GM21619 (cell line): ENCODE measurements around the gene GALNT14.
A peak's percentile ranks its signal among the peaks of the same experiment; 100 is the strongest.

Experiments used
- ATAC-seq: cut with Tn5 transposase; IDR thresholded peaks from one replicate; pipeline ENCODE4 v1.9.1; 2021; ENCODE audit not compliant: unreplicated experiment

The GALNT14 gene

DNA sequence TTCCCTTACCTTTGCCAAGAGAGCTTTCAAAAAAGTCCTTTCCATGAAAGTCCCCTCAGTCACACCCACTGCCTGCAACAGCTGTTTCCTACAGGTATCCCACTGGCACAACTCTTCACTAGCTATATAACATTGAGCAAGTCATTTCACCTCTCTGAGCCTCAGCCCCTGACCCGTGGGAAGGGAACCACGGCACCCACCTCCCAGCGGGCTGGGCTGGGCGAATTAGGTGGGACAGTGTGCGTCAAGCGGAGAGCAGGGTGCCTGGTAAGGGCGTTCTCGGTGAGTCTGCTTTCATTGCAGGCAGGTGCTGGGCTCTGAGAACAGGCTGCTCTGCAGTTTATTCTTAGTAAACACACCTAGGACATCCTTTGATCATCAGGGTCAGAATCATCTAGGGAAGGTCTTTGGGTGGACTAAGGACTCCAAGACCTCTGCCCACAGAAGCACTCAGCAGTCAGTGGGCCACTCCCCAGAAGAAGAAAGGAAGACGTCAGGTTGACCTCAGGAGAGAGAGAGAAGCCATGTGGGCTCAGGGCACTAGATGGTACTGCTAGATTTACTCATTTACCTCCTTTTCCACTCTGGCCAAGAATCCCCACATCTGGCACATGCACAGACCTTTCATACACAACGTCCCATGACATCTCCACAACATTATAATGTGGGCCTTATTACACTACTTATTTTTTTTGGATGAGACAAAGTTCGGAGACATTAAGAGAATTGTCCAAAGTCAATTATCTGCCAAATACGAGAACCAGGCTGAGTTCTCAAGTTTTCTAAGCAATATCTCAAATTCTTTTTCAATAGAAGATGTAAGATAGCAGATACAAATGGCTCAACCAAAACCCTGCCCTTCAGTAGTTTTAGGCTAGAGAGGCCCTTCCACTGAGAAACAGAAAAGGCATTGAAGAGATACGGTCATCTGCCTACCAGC, 79.9 kb downstream of the GALNT14 start:
- ATAC-seq = no peak

- ATAC-seq = no peak
These were observed 80.5 kb downstream of the GALNT14 start for GRCh38 chr2:31057691-31058090.

GRCh38 chr2:31055938-31056337, 82.3 kb downstream of the GALNT14 start:
- no peak for ATAC-seq

DNA sequence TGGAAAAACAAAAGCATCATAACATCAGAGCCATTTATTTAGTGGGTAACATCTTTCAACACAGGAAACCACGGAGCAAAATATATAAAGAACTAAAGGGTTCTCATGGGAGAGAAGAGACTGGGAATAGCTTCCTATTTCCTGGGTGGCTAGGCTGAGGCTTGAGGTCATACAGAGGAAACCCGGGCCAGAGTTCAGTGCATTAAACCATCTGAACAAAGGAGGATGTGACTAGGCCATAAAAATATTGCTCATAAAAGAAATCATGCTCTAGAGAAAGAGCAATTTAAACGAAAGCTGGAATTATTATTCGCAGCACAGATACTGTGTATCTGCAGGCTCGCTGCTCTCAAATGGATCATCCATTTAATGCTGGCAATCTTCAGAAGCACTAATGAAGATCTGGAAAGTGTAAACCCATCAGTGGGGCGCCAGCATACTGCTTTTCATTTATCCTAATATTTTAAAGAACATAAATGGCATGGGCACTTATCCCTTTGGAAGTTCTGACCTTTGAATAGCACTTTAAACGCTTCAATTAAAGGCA, 83.3 kb downstream of the GALNT14 start:
- no peak for ATAC-seq

GRCh38 chr2:31053929-31054782, 84.1 kb downstream of the GALNT14 start:
- ATAC-seq = no peak

- no peak for ATAC-seq
These were observed 86.0 kb downstream of the GALNT14 start for GRCh38 chr2:31052284-31052683.

GRCh38 chr2:31051258-31052140, 86.7 kb downstream of the GALNT14 start:
- no peak for ATAC-seq

- no peak for ATAC-seq
These were observed 88.2 kb downstream of the GALNT14 start for GRCh38 chr2:31049916-31050588.

DNA sequence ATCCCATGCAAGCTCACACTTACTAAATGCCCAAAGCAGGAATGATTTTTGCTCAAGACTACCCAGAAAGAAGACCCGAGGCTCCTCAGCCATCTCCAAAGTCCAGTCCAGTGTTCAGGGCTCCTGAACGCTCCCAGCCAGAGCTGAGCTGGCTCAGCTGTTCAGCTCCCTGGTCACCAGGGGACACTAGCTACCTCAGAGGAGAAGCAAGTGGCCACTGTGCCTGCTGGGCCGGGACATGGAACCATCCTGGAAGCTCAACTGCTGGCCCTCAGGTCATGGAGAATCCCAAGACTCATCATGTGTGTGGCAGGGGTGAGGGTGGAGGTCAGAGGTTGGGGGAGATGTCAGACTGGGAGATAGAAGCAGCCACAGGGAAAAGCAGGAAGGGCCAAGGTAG, 89.0 kb downstream of the GALNT14 start:
- no peak for ATAC-seq

- no peak for ATAC-seq
These were observed 90.6 kb downstream of the GALNT14 start for GRCh38 chr2:31047599-31047998.

- ATAC-seq = no peak
These were observed 99.9 kb downstream of the GALNT14 start for GRCh38 chr2:31038385-31038784.

- ATAC-seq = no peak
These were observed 101.2 kb downstream of the GALNT14 start for GRCh38 chr2:31037058-31037457.

DNA sequence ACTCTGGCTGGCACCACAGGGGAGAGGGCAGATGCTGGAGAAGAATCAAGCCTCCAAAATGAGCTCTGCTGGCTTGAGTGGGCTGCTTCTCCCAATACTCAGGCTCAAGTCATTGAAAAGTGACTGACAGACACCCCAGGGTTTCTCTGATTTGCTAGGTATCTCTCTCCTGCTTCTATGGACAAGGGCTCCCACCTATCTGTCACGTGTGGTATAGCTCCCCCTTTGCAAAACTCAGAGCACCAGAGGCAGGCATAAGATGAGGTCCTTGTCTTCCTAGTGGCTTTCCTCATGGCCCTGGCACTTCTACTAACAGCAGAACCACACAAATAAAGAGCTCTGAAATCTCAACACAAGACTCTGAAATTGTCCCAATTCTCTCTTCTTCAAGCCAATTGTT, 105.2 kb downstream of the GALNT14 start:
- no peak for ATAC-seq

DNA sequence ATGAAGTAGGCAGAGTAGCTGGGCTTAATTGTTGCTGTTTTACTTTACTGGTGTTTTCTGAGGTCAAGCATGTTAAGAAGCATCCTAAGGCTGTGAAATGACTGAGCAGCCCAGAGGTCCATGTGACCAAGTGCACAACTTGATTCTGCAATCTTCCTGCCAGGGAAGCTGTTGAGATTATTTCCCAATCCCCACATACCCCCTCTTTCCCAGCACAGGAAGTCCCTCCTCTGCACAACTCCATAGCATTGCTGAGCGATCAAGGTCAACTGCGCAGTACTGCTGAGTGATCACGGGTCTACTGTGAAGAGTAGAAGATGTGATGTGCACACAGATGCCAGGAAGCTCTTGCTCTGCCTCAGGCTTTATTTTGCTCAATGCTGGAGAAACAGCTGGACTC, 105.8 kb downstream of the GALNT14 start:
- no peak for ATAC-seq

DNA sequence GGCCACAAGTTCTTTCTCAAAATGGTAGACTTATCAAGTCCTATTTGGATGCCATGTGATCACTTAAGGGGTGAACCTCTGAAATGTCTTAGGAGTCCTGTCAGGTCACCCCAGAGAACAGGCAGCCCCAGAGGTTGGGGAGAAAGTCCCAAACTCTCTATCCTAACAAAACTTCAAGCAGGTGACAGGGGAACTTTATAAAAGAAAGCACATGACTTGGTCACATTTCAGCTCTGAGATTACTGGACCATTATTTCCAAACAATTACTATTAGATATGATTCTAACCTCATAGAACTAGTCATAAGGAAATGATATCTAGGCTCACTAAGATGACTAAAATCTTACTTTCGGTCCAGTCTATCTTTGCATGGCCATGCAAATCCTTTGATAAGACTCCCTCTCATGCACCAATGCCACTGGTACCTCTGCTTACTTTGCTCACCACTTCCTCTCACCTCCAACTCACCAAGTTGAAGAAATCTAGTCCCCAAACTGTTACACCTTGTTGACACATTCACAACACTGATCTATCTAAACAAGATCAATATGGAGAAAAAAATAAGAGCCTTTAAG, 107.0 kb downstream of the GALNT14 start:
- peak; percentile 99 for ATAC-seq

DNA sequence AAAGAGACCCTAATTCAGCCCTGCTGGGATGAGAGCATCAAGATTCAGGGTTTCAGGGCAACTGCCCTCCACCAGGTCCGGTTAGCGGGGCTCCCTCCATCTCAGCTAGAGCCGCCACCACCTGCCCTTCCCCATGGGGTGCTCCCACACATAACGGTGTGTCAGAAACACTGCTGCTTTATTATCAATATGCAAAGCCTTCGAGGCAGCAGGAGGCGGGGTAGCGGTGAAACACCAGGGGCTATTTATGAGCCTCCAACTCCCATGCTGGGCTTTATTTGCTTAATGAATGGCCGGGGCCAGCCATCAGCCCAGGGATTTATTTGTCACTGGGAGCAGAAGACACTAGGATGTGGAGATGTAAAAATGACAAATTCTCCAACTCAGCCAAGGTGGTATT, 109.8 kb downstream of the GALNT14 start:
- no peak for ATAC-seq

GRCh38 chr2:31027549-31027948, 110.7 kb downstream of the GALNT14 start:
- no peak for ATAC-seq

GRCh38 chr2:31023541-31023940, 114.7 kb downstream of the GALNT14 start:
- ATAC-seq = no peak

DNA sequence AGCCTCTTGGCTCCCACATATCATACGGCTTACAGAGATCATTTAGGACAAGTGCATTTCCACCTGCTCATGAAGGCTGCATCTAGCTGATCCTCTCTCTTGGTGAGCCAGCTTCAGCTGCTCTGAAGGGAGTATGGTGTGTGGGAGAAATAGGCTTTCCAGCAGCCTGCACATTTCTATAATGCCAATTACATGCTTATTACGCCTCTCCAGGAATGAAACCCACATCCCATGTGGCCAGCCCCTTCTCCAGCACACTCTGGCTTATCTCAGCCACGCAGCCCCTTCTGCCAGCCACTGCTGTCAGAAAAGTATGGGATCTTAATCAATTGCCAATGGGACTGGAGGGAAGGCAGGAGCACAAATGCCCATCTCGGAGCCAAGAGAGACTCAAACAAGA, 117.5 kb downstream of the GALNT14 start:
- no peak for ATAC-seq

DNA sequence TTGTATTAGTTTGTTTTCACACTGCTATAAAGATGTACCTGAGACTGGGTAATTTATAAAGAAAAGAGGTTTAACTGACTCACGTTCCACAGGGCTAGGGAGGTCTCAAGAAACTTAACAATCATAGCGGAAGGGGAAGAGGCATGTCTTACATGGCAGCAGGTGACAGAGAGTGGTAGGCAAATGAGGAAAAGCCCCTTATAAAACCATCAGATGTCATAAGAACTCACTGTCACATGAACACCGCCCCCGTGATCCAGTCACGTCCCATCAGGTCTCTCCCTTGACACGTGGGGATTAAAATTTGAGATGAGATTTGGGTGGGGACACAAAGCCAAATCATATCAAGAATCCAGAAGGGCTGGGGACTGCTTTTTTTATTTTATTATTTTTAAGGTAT, 120.0 kb downstream of the GALNT14 start:
- no peak for ATAC-seq
